ENCODE measurements around the gene TSGA10IP. TPM values are rescaled to one million over a fixed set of nuclear protein-coding genes. Genes with fewer than 3 reads are reported as not detected.

TSGA10IP gene
- total RNA-seq, 2 experiments from 2014 or later: not detected

- ATAC-seq (ENCODE audit: poor library complexity): no peak
- no peak overlapping the region for H3K27ac ChIP-seq (ENCODE audit: low read depth in 1 of 2, low read length in 2 of 2)
- H3K4me3 ChIP-seq (ENCODE audit: low read length): no peak overlapping the region
- H3K4me1 ChIP-seq (ENCODE audit: insufficient read depth, low read length): peaks cover 42% of the 10 kb centered on the region
- H3K27ac Mint-ChIP-seq: peak overlapping the region; percentile 61
- H3K4me3 Mint-ChIP-seq: peak overlapping the region; percentile 2
- peaks cover 22% of the 10 kb centered on the region for H3K36me3 Mint-ChIP-seq (ENCODE audit: low read depth)
- no peaks in the 10 kb centered on the region for H3K9me3 ChIP-seq (ENCODE audit: control insufficient read depth in 1 of 2, insufficient read depth in 1 of 2, low read length in 2 of 2)
- intact Hi-C loops (cut with DNase I, micrococcal nuclease): no loop called here
- TF ChIP-seq, protein P1, sequence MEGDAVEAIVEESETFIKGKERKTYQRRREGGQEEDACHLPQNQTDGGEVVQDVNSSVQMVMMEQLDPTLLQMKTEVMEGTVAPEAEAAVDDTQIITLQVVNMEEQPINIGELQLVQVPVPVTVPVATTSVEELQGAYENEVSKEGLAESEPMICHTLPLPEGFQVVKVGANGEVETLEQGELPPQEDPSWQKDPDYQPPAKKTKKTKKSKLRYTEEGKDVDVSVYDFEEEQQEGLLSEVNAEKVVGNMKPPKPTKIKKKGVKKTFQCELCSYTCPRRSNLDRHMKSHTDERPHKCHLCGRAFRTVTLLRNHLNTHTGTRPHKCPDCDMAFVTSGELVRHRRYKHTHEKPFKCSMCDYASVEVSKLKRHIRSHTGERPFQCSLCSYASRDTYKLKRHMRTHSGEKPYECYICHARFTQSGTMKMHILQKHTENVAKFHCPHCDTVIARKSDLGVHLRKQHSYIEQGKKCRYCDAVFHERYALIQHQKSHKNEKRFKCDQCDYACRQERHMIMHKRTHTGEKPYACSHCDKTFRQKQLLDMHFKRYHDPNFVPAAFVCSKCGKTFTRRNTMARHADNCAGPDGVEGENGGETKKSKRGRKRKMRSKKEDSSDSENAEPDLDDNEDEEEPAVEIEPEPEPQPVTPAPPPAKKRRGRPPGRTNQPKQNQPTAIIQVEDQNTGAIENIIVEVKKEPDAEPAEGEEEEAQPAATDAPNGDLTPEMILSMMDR (IDR thresholded peaks at IDR 0.05): no peak
- peaks cover 40% of the 10 kb centered on the region for H3K4me1 Mint-ChIP-seq (ENCODE audit: low read depth)
- no peaks in the 10 kb centered on the region for H3K27me3 ChIP-seq (ENCODE audit: control insufficient read depth in 1 of 2, insufficient read depth in 2 of 2, low read length in 2 of 2)
- H3K27me3 Mint-ChIP-seq: no peaks in the 10 kb centered on the region
- DNase-seq: no peak
- CTCF ChIA-PET: interaction anchor here (0.9 kb wide), 1 partner anchor 145 kb away, joined by 3 read pairs; no protein-coding TSS in a partner anchor
- H3K36me3 ChIP-seq (ENCODE audit: insufficient read depth, low read length): peaks cover 28% of the 10 kb centered on the region
- POLR2A ChIA-PET: interaction anchor here (0.8 to 1.1 kb wide), 2 partner anchors 35 to 41 kb away, joined by 3 read pairs; partner anchors contain the start of gene CCDC85B
- no peaks in the 10 kb centered on the region for H3K9me3 Mint-ChIP-seq
Observed at GRCh38 chr11:65925397-65925796, 19.9 kb upstream of the TSGA10IP start.

DNA sequence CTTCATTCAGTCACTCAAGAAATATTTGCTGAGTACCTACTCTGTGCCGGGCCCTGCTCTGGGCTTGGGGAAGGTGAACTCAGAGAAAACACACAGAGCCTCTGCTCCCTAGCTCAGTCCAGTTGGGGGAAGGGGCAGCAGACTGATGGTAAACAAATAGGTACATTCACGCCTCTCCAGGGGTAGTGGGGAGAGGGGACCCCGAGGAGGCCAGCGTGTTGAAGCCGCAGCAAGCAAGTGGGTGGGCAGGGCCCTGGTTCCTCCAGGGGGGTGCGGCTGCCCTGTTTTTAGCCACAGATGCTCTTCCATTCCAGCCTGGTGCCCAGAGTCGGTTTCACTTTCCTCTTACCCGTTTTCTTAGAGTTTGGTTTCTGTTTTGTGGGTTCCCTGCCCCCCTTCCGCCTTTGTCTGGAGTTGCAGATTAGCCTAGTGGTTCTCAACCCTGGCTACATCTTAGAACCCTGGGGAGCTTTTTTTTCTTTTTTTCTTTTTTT, 17.3 kb upstream of the TSGA10IP start:
- Histone ChIP-seq H3K27me3 (ENCODE audit: control insufficient read depth in 1 of 2, insufficient read depth in 2 of 2, low read length in 2 of 2) (no peaks in the 10 kb centered on the region), H3K4me1 (ENCODE audit: insufficient read depth, low read length) (peaks cover 26% of the 10 kb centered on the region), H3K9me3 (ENCODE audit: control insufficient read depth in 1 of 2, insufficient read depth in 1 of 2, low read length in 2 of 2) (no peaks in the 10 kb centered on the region), H3K4me3 (ENCODE audit: low read length) (peak overlapping the region; percentile 39), H3K27ac (ENCODE audit: low read depth in 1 of 2, low read length in 2 of 2) (peak overlapping the region; percentile 78 to 81), H3K36me3 (ENCODE audit: insufficient read depth, low read length) (peaks cover 8% of the 10 kb centered on the region)
- peaks cover 30% of the 10 kb centered on the region for H3K4me1 Mint-ChIP-seq (ENCODE audit: low read depth)
- intact Hi-C loops (cut with DNase I, micrococcal nuclease): loop anchor here in 1 of 2 experiments (1.0 to 2.0 kb wide), 3 partner anchors 9 to 40 kb away; partner anchors contain the start of genes C11orf68, DRAP1, FIBP and SART1
- ATAC-seq (ENCODE audit: poor library complexity): peak; percentile 96
- peak; percentile 59 to 93 (median 76) for DNase-seq
- H3K27ac Mint-ChIP-seq: peak overlapping the region; percentile 95
- H3K36me3 Mint-ChIP-seq (ENCODE audit: low read depth): peaks cover 7% of the 10 kb centered on the region
- TF ChIP-seq, protein P1 (IDR thresholded peaks at IDR 0.05): no peak
- ChIA-PET POLR2A (interaction anchor here (0.8 to 3.2 kb wide), 12 partner anchors 8 to 216 kb away, joined by 3 to 35 read pairs (median 5); partner anchors contain the start of genes BANF1, C11orf68, CCDC85B and CFL1), CTCF (interaction anchor here (1.0 to 1.6 kb wide), 6 partner anchors 37 to 94 kb away, joined by 3 to 7 read pairs (median 4); partner anchors contain the start of genes CCDC85B, FIBP and MUS81)
- no peaks in the 10 kb centered on the region for H3K9me3 Mint-ChIP-seq
- peak overlapping the region; percentile 77 for H3K4me3 Mint-ChIP-seq
- no peaks in the 10 kb centered on the region for H3K27me3 Mint-ChIP-seq

GRCh38 chr11:65928667-65929066, 16.6 kb upstream of the TSGA10IP start:
- peak overlapping the region; percentile 39 for H3K4me3 ChIP-seq (ENCODE audit: low read length)

More at GRCh38 chr11:65928667-65929066, 16.6 kb upstream of the TSGA10IP start:
- Histone ChIP-seq H3K36me3 (ENCODE audit: insufficient read depth, low read length) (peaks cover 3% of the 10 kb centered on the region), H3K4me1 (ENCODE audit: insufficient read depth, low read length) (peaks cover 26% of the 10 kb centered on the region), H3K27ac (ENCODE audit: low read depth in 1 of 2, low read length in 2 of 2) (peak overlapping the region; percentile 78 to 81), H3K9me3 (ENCODE audit: control insufficient read depth in 1 of 2, insufficient read depth in 1 of 2, low read length in 2 of 2) (no peaks in the 10 kb centered on the region), H3K27me3 (ENCODE audit: control insufficient read depth in 1 of 2, insufficient read depth in 2 of 2, low read length in 2 of 2) (no peaks in the 10 kb centered on the region)
- TF ChIP-seq, protein P1 (IDR thresholded peaks at IDR 0.05): no peak
- DNase-seq (peak in 1 of 14 experiments; percentile 32), ATAC-seq (ENCODE audit: poor library complexity) (no peak)
- H3K27ac Mint-ChIP-seq: peak overlapping the region; percentile 95
- H3K4me3 Mint-ChIP-seq: peak overlapping the region; percentile 77
- no peaks in the 10 kb centered on the region for H3K27me3 Mint-ChIP-seq
- no peaks in the 10 kb centered on the region for H3K9me3 Mint-ChIP-seq
- H3K4me1 Mint-ChIP-seq (ENCODE audit: low read depth): peaks cover 24% of the 10 kb centered on the region
- POLR2A ChIA-PET: interaction anchor here (1.1 to 3.2 kb wide), 9 partner anchors 10 to 74 kb away, joined by 3 to 35 read pairs (median 6); partner anchors contain the start of genes BANF1, C11orf68, CCDC85B and CFL1
- intact Hi-C loops (cut with DNase I, micrococcal nuclease): loop anchor here in 1 of 2 experiments (1.0 to 2.0 kb wide), 3 partner anchors 9 to 40 kb away; partner anchors contain the start of genes C11orf68, DRAP1, FIBP and SART1
- no peaks in the 10 kb centered on the region for H3K36me3 Mint-ChIP-seq (ENCODE audit: low read depth)
- CTCF ChIA-PET: interaction anchor here (1.1 to 1.6 kb wide), 5 partner anchors 38 to 94 kb away, joined by 3 to 7 read pairs (median 5); partner anchors contain the start of genes CCDC85B, FIBP and MUS81
